Activated gamma-delta T cell treated with Interleukin-2 at 50 U/mL for 16 hours (primary cell): ENCODE data around the gene HSD3B2.
"Not testable (repeated sequence)": the region's sequence is repeated elsewhere in the genome, so short reads cannot be mapped to it uniquely, and the experiment has no call there.

Experiments used
- DNase-seq: peaks from one replicate; pipeline ENCODE4 v3.0.0-alpha.2; 2020

The HSD3B2 gene

GRCh38 chr1:119414950-119415349, at the start of gene HSD3B2:
TSS of gene HSD3B2 (plus strand) at chr1:119415150. CDS start at chr1:119415420, 270 bp downstream.
- no peak for DNase-seq

GRCh38 chr1:119366424-119366823, 48.5 kb upstream of the HSD3B2 start:
- DNase-seq, result no peak

GRCh38 chr1:119367432-119368124, 47.4 kb upstream of the HSD3B2 start:
- no peak for DNase-seq

- DNase-seq, result no peak
These were observed 46.4 kb upstream of the HSD3B2 start, which contains the start of gene HAO2 for GRCh38 chr1:119368554-119368953. TSS of gene HAO2 (plus strand) at chr1:119368785. CDS start at chr1:119381086, 12,301 bp downstream.

- no peak for DNase-seq
These were observed 44.2 kb upstream of the HSD3B2 start for GRCh38 chr1:119370748-119371147.

- no peak for DNase-seq
These were observed 43.1 kb upstream of the HSD3B2 start for GRCh38 chr1:119371815-119372214.

- DNase-seq, result no peak
These were observed 42.4 kb upstream of the HSD3B2 start for GRCh38 chr1:119372503-119373086.

- no peak for DNase-seq
These were observed 41.5 kb upstream of the HSD3B2 start for GRCh38 chr1:119373465-119373864.

GRCh38 chr1:119374208-119374874, 40.6 kb upstream of the HSD3B2 start:
- no peak for DNase-seq

- no peak for DNase-seq
These were observed 39.6 kb upstream of the HSD3B2 start for GRCh38 chr1:119375366-119375765.

- no peak for DNase-seq
These were observed 38.4 kb upstream of the HSD3B2 start for GRCh38 chr1:119376594-119376993.

- not testable (repeated sequence) for DNase-seq
These were observed 37.4 kb upstream of the HSD3B2 start for GRCh38 chr1:119377594-119377993.

GRCh38 chr1:119379117-119379516, 35.8 kb upstream of the HSD3B2 start:
- no peak for DNase-seq

- DNase-seq, result no peak
These were observed 34.6 kb upstream of the HSD3B2 start for GRCh38 chr1:119380304-119380703.

- no peak for DNase-seq
These were observed 33.8 kb upstream of the HSD3B2 start for GRCh38 chr1:119380983-119381662.

- DNase-seq, result no peak
These were observed 30.4 kb upstream of the HSD3B2 start for GRCh38 chr1:119384591-119384990.

- DNase-seq, result no peak
These were observed 29.3 kb upstream of the HSD3B2 start for GRCh38 chr1:119385650-119386049.

GRCh38 chr1:119387858-119388257, 27.1 kb upstream of the HSD3B2 start:
- DNase-seq, result no peak

- DNase-seq, result no peak
These were observed 26.5 kb upstream of the HSD3B2 start for GRCh38 chr1:119388450-119388849.

GRCh38 chr1:119390526-119390925, 24.4 kb upstream of the HSD3B2 start:
- DNase-seq, result no peak

- no peak for DNase-seq
These were observed 23.2 kb upstream of the HSD3B2 start for GRCh38 chr1:119391749-119392148.

- no peak for DNase-seq
These were observed 20.9 kb upstream of the HSD3B2 start for GRCh38 chr1:119394085-119394484.

GRCh38 chr1:119396982-119397381, 18.0 kb upstream of the HSD3B2 start:
- no peak for DNase-seq

GRCh38 chr1:119397986-119398385, 17.0 kb upstream of the HSD3B2 start:
- DNase-seq, result no peak
